Measurements from ENCODE around the gene TRIM54. TPM values are rescaled to one million over a fixed set of nuclear protein-coding genes. Genes with fewer than 3 reads are reported as not detected.

Gene TRIM54
- total RNA-seq, 1 donor from 2014 or later, result 285 TPM

- H3K27ac ChIP-seq (replicated peaks), result no peak overlapping the region
- peaks cover 43% of the 10 kb centered on the region for H3K4me1 ChIP-seq
- intact Hi-C loops (cut with micrococcal nuclease), result no loop called here
- no peak overlapping the region for H3K4me3 ChIP-seq
- no peak for DNase-seq
- no peaks in the 10 kb centered on the region for H3K9me3 ChIP-seq (replicated peaks)
- H3K27me3 ChIP-seq (ENCODE audit: low read depth), result peaks cover 6% of the 10 kb centered on the region
- peaks cover 37% of the 10 kb centered on the region for H3K36me3 ChIP-seq
- no peak for TF ChIP-seq CTCF (IDR thresholded peaks at IDR 0.05; ENCODE audit: borderline replicate concordance)
Measured at GRCh38 chr2:27245116-27245515, 37.1 kb upstream of the TRIM54 start.

GRCh38 chr2:27245626-27246025 lies 36.6 kb upstream of the TRIM54 start:
- peaks cover 32% of the 10 kb centered on the region for H3K36me3 ChIP-seq
- H3K27ac ChIP-seq (replicated peaks), result no peak overlapping the region
- no peak overlapping the region for H3K4me3 ChIP-seq
- H3K9me3 ChIP-seq (replicated peaks), result no peaks in the 10 kb centered on the region
- peaks cover 11% of the 10 kb centered on the region for H3K27me3 ChIP-seq (ENCODE audit: low read depth)
- no peak for TF ChIP-seq CTCF (IDR thresholded peaks at IDR 0.05; ENCODE audit: borderline replicate concordance)
- DNase-seq, result no peak
- peaks cover 48% of the 10 kb centered on the region for H3K4me1 ChIP-seq
- intact Hi-C loops (cut with micrococcal nuclease), result no loop called here

- H3K9me3 ChIP-seq (replicated peaks), result no peaks in the 10 kb centered on the region
- DNase-seq, result no peak
- H3K4me1 ChIP-seq, result peaks cover 42% of the 10 kb centered on the region
- H3K27ac ChIP-seq (replicated peaks), result no peak overlapping the region
- intact Hi-C loops (cut with micrococcal nuclease), result no loop called here
- no peak overlapping the region for H3K4me3 ChIP-seq
- TF ChIP-seq CTCF (IDR thresholded peaks at IDR 0.05; ENCODE audit: borderline replicate concordance), result no peak
- H3K36me3 ChIP-seq, result peaks cover 9% of the 10 kb centered on the region
- H3K27me3 ChIP-seq (ENCODE audit: low read depth), result peaks cover 34% of the 10 kb centered on the region
Measured at GRCh38 chr2:27247893-27248292, 34.3 kb upstream of the TRIM54 start.

- intact Hi-C loops (cut with micrococcal nuclease), result no loop called here
- no peaks in the 10 kb centered on the region for H3K36me3 ChIP-seq
- no peak overlapping the region for H3K27ac ChIP-seq (replicated peaks)
- H3K4me3 ChIP-seq, result no peak overlapping the region
- peaks cover 27% of the 10 kb centered on the region for H3K4me1 ChIP-seq
- H3K27me3 ChIP-seq (ENCODE audit: low read depth), result peaks cover 47% of the 10 kb centered on the region
- no peaks in the 10 kb centered on the region for H3K9me3 ChIP-seq (replicated peaks)
- DNase-seq, result no peak
- no peak for TF ChIP-seq CTCF (IDR thresholded peaks at IDR 0.05; ENCODE audit: borderline replicate concordance)
Measured at GRCh38 chr2:27249159-27249890, 32.9 kb upstream of the TRIM54 start.

GRCh38 chr2:27249891-27250651 lies 32.2 kb upstream of the TRIM54 start:
- TF ChIP-seq CTCF (IDR thresholded peaks at IDR 0.05; ENCODE audit: borderline replicate concordance), result peak; percentile 80
- DNase-seq, result peak; percentile 48
- Histone ChIP-seq H3K4me1 (peaks cover 20% of the 10 kb centered on the region), H3K27me3 (ENCODE audit: low read depth) (peaks cover 53% of the 10 kb centered on the region), H3K27ac (replicated peaks) (no peak overlapping the region), H3K9me3 (replicated peaks) (no peaks in the 10 kb centered on the region), H3K4me3 (no peak overlapping the region), H3K36me3 (no peaks in the 10 kb centered on the region)
- intact Hi-C loops (cut with micrococcal nuclease), result no loop called here

Data from left ventricle myocardium inferior (tissue), 1 donor.